ENCODE measurements around the gene MTAP. TPM values are rescaled to one million over a fixed set of nuclear protein-coding genes. Genes with fewer than 3 reads are reported as not detected.

The MTAP gene
- total RNA-seq, 1 experiment from 2014 or later = 84.3 TPM

- TF ChIP-seq, protein P1, sequence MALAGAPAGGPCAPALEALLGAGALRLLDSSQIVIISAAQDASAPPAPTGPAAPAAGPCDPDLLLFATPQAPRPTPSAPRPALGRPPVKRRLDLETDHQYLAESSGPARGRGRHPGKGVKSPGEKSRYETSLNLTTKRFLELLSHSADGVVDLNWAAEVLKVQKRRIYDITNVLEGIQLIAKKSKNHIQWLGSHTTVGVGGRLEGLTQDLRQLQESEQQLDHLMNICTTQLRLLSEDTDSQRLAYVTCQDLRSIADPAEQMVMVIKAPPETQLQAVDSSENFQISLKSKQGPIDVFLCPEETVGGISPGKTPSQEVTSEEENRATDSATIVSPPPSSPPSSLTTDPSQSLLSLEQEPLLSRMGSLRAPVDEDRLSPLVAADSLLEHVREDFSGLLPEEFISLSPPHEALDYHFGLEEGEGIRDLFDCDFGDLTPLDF (CRISPR knock-in tag; IDR thresholded peaks at IDR 0.05) = no peak
- TF ChIP-seq ZMAT4 (CRISPR knock-in tag; IDR thresholded peaks at IDR 0.05) = no peak
- no peak for TF ChIP-seq TEAD4 (CRISPR knock-in tag; IDR thresholded peaks at IDR 0.05)
- TF ChIP-seq ZNF396 (CRISPR knock-in tag; IDR thresholded peaks at IDR 0.05; ENCODE audit: borderline replicate concordance) = no peak
- no peak for TF ChIP-seq PRRX2 (CRISPR knock-in tag; IDR thresholded peaks at IDR 0.05)
- no peak for TF ChIP-seq FOXJ3 (CRISPR knock-in tag; IDR thresholded peaks at IDR 0.05; ENCODE audit: borderline replicate concordance)
Observed at GRCh38 chr9:21969951-21970799, 167.7 kb downstream of the MTAP start (continued).

- H3K27ac Mint-ChIP-seq = no peak overlapping the region
- ATAC-seq = peak; percentile 5
- no peaks in the 10 kb centered on the region for H3K36me3 Mint-ChIP-seq
- H3K4me3 Mint-ChIP-seq = peak overlapping the region; percentile 45
- no peak for DNase-seq (ENCODE audit: low spot score)
- H3K27me3 Mint-ChIP-seq (ENCODE audit: low read depth) = peaks cover 100% of the 10 kb centered on the region
- ChIA-PET CTCF (interaction anchor here (1.0 to 4.8 kb wide), 5 partner anchors 10 to 158 kb away, joined by 3 to 60 read pairs (median 4); partner anchors contain the start of genes CDKN2A, CDKN2B and CDKN2B-AS1), POLR2A (no interaction called here)
- no peaks in the 10 kb centered on the region for H3K9me3 Mint-ChIP-seq
- 0 out of 2 replicates have a peak, but pooled peaks have one; percentile 14 for TF ChIP-seq ZNF317 (CRISPR knock-in tag; IDR thresholded peaks at IDR 0.05; ENCODE audit: borderline replicate concordance, low read depth)
- TF ChIP-seq, protein P2, sequence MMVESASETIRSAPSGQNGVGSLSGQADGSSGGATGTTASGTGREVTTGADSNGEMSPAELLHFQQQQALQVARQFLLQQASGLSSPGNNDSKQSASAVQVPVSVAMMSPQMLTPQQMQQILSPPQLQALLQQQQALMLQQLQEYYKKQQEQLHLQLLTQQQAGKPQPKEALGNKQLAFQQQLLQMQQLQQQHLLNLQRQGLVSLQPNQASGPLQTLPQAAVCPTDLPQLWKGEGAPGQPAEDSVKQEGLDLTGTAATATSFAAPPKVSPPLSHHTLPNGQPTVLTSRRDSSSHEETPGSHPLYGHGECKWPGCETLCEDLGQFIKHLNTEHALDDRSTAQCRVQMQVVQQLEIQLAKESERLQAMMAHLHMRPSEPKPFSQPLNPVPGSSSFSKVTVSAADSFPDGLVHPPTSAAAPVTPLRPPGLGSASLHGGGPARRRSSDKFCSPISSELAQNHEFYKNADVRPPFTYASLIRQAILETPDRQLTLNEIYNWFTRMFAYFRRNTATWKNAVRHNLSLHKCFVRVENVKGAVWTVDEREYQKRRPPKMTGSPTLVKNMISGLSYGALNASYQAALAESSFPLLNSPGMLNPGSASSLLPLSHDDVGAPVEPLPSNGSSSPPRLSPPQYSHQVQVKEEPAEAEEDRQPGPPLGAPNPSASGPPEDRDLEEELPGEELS (CRISPR knock-in tag; IDR thresholded peaks at IDR 0.05) = 0 out of 2 replicates have a peak, but pooled peaks have one; percentile 13
- TF ChIP-seq, protein P3, sequence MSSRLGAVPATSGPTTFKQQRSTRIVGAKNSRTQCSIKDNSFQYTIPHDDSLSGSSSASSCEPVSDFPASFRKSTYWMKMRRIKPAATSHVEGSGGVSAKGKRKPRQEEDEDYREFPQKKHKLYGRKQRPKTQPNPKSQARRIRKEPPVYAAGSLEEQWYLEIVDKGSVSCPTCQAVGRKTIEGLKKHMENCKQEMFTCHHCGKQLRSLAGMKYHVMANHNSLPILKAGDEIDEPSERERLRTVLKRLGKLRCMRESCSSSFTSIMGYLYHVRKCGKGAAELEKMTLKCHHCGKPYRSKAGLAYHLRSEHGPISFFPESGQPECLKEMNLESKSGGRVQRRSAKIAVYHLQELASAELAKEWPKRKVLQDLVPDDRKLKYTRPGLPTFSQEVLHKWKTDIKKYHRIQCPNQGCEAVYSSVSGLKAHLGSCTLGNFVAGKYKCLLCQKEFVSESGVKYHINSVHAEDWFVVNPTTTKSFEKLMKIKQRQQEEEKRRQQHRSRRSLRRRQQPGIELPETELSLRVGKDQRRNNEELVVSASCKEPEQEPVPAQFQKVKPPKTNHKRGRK (CRISPR knock-in tag; IDR thresholded peaks at IDR 0.05; ENCODE audit: borderline replicate concordance) = no peak
- peaks cover 58% of the 10 kb centered on the region for H3K4me1 Mint-ChIP-seq
Observed at GRCh38 chr9:21970800-21971640, 168.6 kb downstream of the MTAP start.

GRCh38 chr9:21972361-21972760 lies 169.9 kb downstream of the MTAP start:
- Mint-ChIP-seq H3K9me3 (no peaks in the 10 kb centered on the region), H3K4me1 (peaks cover 47% of the 10 kb centered on the region), H3K36me3 (no peaks in the 10 kb centered on the region), H3K27ac (no peak overlapping the region), H3K27me3 (ENCODE audit: low read depth) (peaks cover 100% of the 10 kb centered on the region), H3K4me3 (no peak overlapping the region)
- CTCF ChIA-PET = no interaction called here
- POLR2A ChIA-PET = no interaction called here
- ATAC-seq = no peak
- no peak for DNase-seq (ENCODE audit: low spot score)
- TF ChIP-seq, protein P4, sequence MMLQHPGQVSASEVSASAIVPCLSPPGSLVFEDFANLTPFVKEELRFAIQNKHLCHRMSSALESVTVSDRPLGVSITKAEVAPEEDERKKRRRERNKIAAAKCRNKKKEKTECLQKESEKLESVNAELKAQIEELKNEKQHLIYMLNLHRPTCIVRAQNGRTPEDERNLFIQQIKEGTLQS (CRISPR knock-in tag; conservative IDR thresholded peaks at IDR 0.05) = no peak

DNA sequence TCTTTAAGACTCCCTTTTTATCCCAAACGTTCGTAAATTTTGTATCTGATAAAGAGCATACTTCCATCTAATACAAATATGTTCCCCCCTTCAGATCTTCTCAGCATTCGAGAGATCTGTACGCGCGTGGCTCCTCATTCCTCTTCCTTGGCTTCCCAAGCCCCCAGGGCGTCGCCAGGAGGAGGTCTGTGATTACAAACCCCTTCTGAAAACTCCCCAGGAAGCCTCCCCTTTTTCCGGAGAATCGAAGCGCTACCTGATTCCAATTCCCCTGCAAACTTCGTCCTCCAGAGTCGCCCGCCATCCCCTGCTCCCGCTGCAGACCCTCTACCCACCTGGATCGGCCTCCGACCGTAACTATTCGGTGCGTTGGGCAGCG lies 171.9 kb downstream of the MTAP start:
- Mint-ChIP-seq H3K36me3 (no peaks in the 10 kb centered on the region), H3K4me3 (peak overlapping the region; percentile 63), H3K27me3 (ENCODE audit: low read depth) (peaks cover 100% of the 10 kb centered on the region), H3K9me3 (no peaks in the 10 kb centered on the region), H3K27ac (peak overlapping the region; percentile 4; the same call in 1 of the 2 replicates), H3K4me1 (peaks cover 30% of the 10 kb centered on the region)
- ATAC-seq (no peak), DNase-seq (ENCODE audit: low spot score) (no peak)
- ChIA-PET CTCF (interaction anchor here (1.0 kb wide), 1 partner anchor 34 kb away, joined by 3 read pairs; the partner anchor contains the start of gene CDKN2B), POLR2A (no interaction called here)
- TF ChIP-seq, protein P5, sequence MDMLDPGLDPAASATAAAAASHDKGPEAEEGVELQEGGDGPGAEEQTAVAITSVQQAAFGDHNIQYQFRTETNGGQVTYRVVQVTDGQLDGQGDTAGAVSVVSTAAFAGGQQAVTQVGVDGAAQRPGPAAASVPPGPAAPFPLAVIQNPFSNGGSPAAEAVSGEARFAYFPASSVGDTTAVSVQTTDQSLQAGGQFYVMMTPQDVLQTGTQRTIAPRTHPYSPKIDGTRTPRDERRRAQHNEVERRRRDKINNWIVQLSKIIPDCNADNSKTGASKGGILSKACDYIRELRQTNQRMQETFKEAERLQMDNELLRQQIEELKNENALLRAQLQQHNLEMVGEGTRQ (CRISPR knock-in tag; IDR thresholded peaks at IDR 0.05) = no peak
- TF ChIP-seq, protein P6, sequence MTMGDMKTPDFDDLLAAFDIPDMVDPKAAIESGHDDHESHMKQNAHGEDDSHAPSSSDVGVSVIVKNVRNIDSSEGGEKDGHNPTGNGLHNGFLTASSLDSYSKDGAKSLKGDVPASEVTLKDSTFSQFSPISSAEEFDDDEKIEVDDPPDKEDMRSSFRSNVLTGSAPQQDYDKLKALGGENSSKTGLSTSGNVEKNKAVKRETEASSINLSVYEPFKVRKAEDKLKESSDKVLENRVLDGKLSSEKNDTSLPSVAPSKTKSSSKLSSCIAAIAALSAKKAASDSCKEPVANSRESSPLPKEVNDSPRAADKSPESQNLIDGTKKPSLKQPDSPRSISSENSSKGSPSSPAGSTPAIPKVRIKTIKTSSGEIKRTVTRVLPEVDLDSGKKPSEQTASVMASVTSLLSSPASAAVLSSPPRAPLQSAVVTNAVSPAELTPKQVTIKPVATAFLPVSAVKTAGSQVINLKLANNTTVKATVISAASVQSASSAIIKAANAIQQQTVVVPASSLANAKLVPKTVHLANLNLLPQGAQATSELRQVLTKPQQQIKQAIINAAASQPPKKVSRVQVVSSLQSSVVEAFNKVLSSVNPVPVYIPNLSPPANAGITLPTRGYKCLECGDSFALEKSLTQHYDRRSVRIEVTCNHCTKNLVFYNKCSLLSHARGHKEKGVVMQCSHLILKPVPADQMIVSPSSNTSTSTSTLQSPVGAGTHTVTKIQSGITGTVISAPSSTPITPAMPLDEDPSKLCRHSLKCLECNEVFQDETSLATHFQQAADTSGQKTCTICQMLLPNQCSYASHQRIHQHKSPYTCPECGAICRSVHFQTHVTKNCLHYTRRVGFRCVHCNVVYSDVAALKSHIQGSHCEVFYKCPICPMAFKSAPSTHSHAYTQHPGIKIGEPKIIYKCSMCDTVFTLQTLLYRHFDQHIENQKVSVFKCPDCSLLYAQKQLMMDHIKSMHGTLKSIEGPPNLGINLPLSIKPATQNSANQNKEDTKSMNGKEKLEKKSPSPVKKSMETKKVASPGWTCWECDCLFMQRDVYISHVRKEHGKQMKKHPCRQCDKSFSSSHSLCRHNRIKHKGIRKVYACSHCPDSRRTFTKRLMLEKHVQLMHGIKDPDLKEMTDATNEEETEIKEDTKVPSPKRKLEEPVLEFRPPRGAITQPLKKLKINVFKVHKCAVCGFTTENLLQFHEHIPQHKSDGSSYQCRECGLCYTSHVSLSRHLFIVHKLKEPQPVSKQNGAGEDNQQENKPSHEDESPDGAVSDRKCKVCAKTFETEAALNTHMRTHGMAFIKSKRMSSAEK (CRISPR knock-in tag; IDR thresholded peaks at IDR 0.05; ENCODE audit: borderline replicate concordance) = no peak
- no peak for TF ChIP-seq ZNF416 (CRISPR knock-in tag; IDR thresholded peaks at IDR 0.05)
- no peak for TF ChIP-seq IRF1 (CRISPR knock-in tag; IDR thresholded peaks at IDR 0.05)
